Gastroesophageal sphincter (tissue), 4 donors: Measurements from ENCODE around the gene FABP3. TPM values are rescaled to one million over a fixed set of nuclear protein-coding genes. Genes with fewer than 3 reads are reported as not detected.
A peak's percentile ranks its signal among the peaks of the same experiment; 100 is the strongest.

Source experiments
- ATAC-seq: fragments of 150-250 bp; one replicate; pipeline ENCODE4 v1.9.1; 2016; ENCODE audit warnings: mild to moderate bottlenecking, moderate library complexity
- H3K27ac ChIP-seq, 4 donors: fragments of 200-600 bp; sonication (generic) in 3 of 4; 1 replicate in 3 of 4; 2 replicates in 1 of 4; pipeline ENCODE4 v1.5.1; 2016 to 2019
- H3K27me3 ChIP-seq: fragments of 200-600 bp; sonication (generic); one replicate; pipeline ENCODE4 v1.5.1; 2019
- H3K36me3 ChIP-seq, 2 donors: fragments of 200-600 bp; sonication (generic); one replicate each; pipeline ENCODE4 v1.5.1; 2019; ENCODE audit warnings: control low read depth in 1 of 2
- H3K4me1 ChIP-seq, 3 donors: fragments of 200-600 bp; sonication (generic); 1 replicate in 2 of 3; 2 replicates in 1 of 3; pipeline ENCODE4 v1.5.1; 2016 to 2019; ENCODE audit warnings: control low read depth in 2 of 3
- H3K4me3 ChIP-seq, 2 donors: fragments of 200-600 bp; sonication (generic); one replicate each; pipeline ENCODE4 v1.5.1; 2019; ENCODE audit warnings: mild to moderate bottlenecking in 1 of 2, moderate library complexity in 1 of 2
- H3K9me3 ChIP-seq, 3 donors: fragments of 200-600 bp; sonication (generic); one replicate each; pipeline ENCODE4 v1.5.1; 2017 to 2019; ENCODE audit warnings: control low read depth in 2 of 3
- CTCF ChIP-seq, 4 experiments: fragments of 200-600 bp in 2 of 4; fragments of 450-650 bp in 2 of 4; sonication (generic) in 1 of 4; IDR thresholded peaks; one replicate each; pipeline ENCODE4 v1.5.1; 2017 to 2019; ENCODE audit warnings: antibody characterized with exemption in 4 of 4, mild to moderate bottlenecking in 2 of 4, moderate library complexity in 2 of 4
- EP300 ChIP-seq: sonication (generic); formaldehyde crosslinking; IDR thresholded peaks from one replicate; pipeline ENCODE4 v1.6.1; 2017; ENCODE audit warnings: antibody characterized with exemption, mild to moderate bottlenecking
- POLR2A ChIP-seq, 2 donors: fragments of 450-650 bp; IDR thresholded peaks; one replicate each; pipeline ENCODE4 v1.6.1; 2017; ENCODE audit warnings: antibody characterized with exemption in 2 of 2, mild to moderate bottlenecking in 2 of 2, moderate library complexity in 1 of 2
- POLR2AphosphoS5 ChIP-seq: sonication (generic); formaldehyde crosslinking; IDR thresholded peaks from one replicate; pipeline ENCODE4 v1.6.1; 2017; ENCODE audit warnings: antibody characterized with exemption
- WGBS, 2 donors: methylation state at CpG; one replicate each; pipeline ENCODE4 v1.1.5; 2018; ENCODE audit warnings: low coverage in 1 of 2; 5-methylcytosine and 5-hydroxymethylcytosine counted together
- total RNA-seq, 4 donors: library from RNA; depleted of rRNA; stranded (reverse); fragments of >200 nt; gene quantifications; one replicate each; pipeline ENCODE4 v1.1.0, GENCODE V29; 2016

FABP3 gene
- total RNA-seq, 4 donors from 2014 or later, result 25.8 to 39.4 (median 32.9) TPM

- Histone ChIP-seq H3K27me3 (no peaks in the 10 kb centered on the region), H3K27ac (no peak overlapping the region), H3K36me3 (no peaks in the 10 kb centered on the region), H3K4me1 (peaks cover 0 to 10% (median 5%) of the 10 kb centered on the region in 3 donors), H3K4me3 (no peak overlapping the region), H3K9me3 (no peaks in the 10 kb centered on the region)
- 33 to 60% methylated on average over 1 of the region's 1 CpG for WGBS, 2 donors
- ATAC-seq, result no peak
- TF ChIP-seq CTCF (IDR thresholded peaks at IDR 0.05) (no peak), POLR2AphosphoS5 (no peak), EP300 (no peak), POLR2A (IDR thresholded peaks at IDR 0.05) (no peak)
Measured at GRCh38 chr1:31383967-31384366, 11.1 kb upstream of the FABP3 start.

GRCh38 chr1:31382379-31382989 lies 9.6 kb upstream of the FABP3 start:
- Histone ChIP-seq H3K27ac (no peak overlapping the region), H3K36me3 (no peaks in the 10 kb centered on the region), H3K4me3 (no peak overlapping the region), H3K27me3 (no peaks in the 10 kb centered on the region), H3K4me1 (peaks cover 0 to 10% (median 5%) of the 10 kb centered on the region in 3 donors), H3K9me3 (no peaks in the 10 kb centered on the region)
- no peak for ATAC-seq
- WGBS, 2 donors, result 79 to 95% methylated on average over 3 of the region's 3 CpGs
- no peak for TF ChIP-seq POLR2AphosphoS5
- no peak for TF ChIP-seq CTCF (IDR thresholded peaks at IDR 0.05)
- no peak for TF ChIP-seq EP300
- TF ChIP-seq POLR2A (IDR thresholded peaks at IDR 0.05), result no peak

DNA sequence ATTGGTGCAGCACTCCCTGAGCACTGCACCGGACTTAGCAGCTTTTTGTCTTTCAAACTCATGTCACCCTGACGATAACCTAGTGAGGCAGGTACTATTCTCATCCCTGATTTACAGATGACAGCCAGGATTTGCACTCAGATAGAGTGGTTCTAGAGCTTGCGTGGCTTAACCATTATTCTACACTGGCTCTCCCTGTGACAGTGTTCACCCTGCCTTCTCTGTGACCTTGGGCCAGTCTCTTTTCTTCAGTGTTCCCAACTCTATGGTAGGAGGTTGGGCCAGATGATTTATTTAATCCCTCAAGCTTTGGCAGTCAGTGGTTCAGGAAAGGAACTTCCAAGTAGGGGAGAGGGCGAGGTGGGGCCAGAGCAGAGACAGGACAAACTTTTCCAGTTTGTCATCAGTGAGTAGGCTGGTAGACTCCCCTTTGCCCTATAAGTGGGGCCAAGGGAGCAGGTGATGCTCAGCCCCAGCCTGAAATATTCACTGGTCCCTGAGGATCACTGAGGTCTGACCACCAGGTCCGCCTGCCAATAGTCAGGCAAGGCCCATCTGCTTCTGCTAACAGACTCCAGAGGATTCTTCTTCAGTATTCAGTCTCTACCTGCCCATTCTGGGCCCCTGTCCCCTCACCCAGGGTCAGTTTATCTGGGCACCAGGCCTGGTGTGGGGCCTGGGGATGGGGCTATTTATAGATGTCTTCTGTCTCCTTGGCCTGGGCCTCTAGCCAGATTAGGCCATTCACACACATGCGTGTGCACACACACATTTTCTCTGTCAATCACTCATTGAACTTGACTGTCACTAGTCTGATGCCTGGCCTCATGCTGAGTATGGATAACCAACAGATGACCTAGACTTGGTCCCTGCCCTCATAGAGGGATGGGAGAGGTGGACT lies 8.8 kb upstream of the FABP3 start:
- TF ChIP-seq POLR2AphosphoS5 (no peak), CTCF (IDR thresholded peaks at IDR 0.05) (no peak), EP300 (no peak), POLR2A (IDR thresholded peaks at IDR 0.05) (no peak)
- H3K4me1 ChIP-seq, result peaks cover 0 to 10% (median 5%) of the 10 kb centered on the region in 3 donors
- no peak overlapping the region for H3K4me3 ChIP-seq
- no peaks in the 10 kb centered on the region for H3K27me3 ChIP-seq
- no peaks in the 10 kb centered on the region for H3K9me3 ChIP-seq
- no peak overlapping the region for H3K27ac ChIP-seq
- 68 to 70% methylated on average over 2 to 6 of the region's 6 CpGs for WGBS, 2 donors
- ATAC-seq, result peak; percentile 37
- no peaks in the 10 kb centered on the region for H3K36me3 ChIP-seq

- peaks cover 0 to 10% (median 5%) of the 10 kb centered on the region in 3 donors for H3K4me1 ChIP-seq
- H3K36me3 ChIP-seq, result no peaks in the 10 kb centered on the region
- H3K27ac ChIP-seq, result no peak overlapping the region
- no peak for TF ChIP-seq EP300
- TF ChIP-seq CTCF (IDR thresholded peaks at IDR 0.05), result no peak
- no peak for TF ChIP-seq POLR2AphosphoS5
- no peak for TF ChIP-seq POLR2A (IDR thresholded peaks at IDR 0.05)
- no peak overlapping the region for H3K4me3 ChIP-seq
- no peaks in the 10 kb centered on the region for H3K9me3 ChIP-seq
- WGBS, 2 donors, result 80% methylated on average over 1 of the region's 3 CpGs; no CpG with 5 or more reads in 1 of the 2 donors
- no peak for ATAC-seq
- H3K27me3 ChIP-seq, result no peaks in the 10 kb centered on the region
Measured at GRCh38 chr1:31380181-31380580, 7.3 kb upstream of the FABP3 start.
